WERI-Rb-1 (cell line): ENCODE data around the gene ANKRD42.
"Not testable (repeated sequence)": the region's sequence is repeated elsewhere in the genome, so short reads cannot be mapped to it uniquely, and the experiment has no call there.

ENCODE experiments used
- DNase-seq: peaks from one replicate; pipeline ENCODE4 v3.0.0-alpha.2; 2020
- H3K27ac ChIP-seq: fragments of 250-450 bp; sonication (Bioruptor Pico); 2 replicates; pipeline ENCODE4 v1.5.1; 2020; ENCODE audit warnings: mild to moderate bottlenecking, moderate library complexity
- H3K27me3 ChIP-seq: fragments of 250-450 bp; sonication (Bioruptor Pico); 2 replicates; pipeline ENCODE4 v1.5.1; 2021; ENCODE audit warnings: mild to moderate bottlenecking, low read depth, moderate library complexity; ENCODE audit not compliant: insufficient read depth, severe bottlenecking
- H3K36me3 ChIP-seq: fragments of 250-450 bp; sonication (Bioruptor Pico); 2 replicates; pipeline ENCODE4 v1.5.1; 2020; ENCODE audit warnings: mild to moderate bottlenecking, moderate library complexity
- H3K4me3 ChIP-seq: 2 replicates; pipeline ENCODE4 v1.5.1; 2011; ENCODE audit warnings: low read depth, mild to moderate bottlenecking, control low read depth, low read length
- H3K9me3 ChIP-seq: fragments of 250-450 bp; sonication (Bioruptor Pico); 2 replicates; pipeline ENCODE4 v1.5.1; 2021; ENCODE audit warnings: mild to moderate bottlenecking, moderate library complexity; ENCODE audit not compliant: severe bottlenecking
- CTCF ChIP-seq: IDR thresholded peaks from 2 replicates; pipeline ENCODE4 v1.5.1; 2011; ENCODE audit warnings: low read depth, mild to moderate bottlenecking, control low read depth, inconsistent platforms, low read length

ANKRD42 gene

GRCh38 chr11:83194281-83195142 is 1.0 kb downstream of the ANKRD42 start:
- peaks cover 26% of the 10 kb centered on the region for H3K36me3 ChIP-seq
- H3K27ac ChIP-seq, result no peak overlapping the region
- peak; percentile 33 for DNase-seq
- no peaks in the 10 kb centered on the region for H3K9me3 ChIP-seq
- TF ChIP-seq CTCF, result no peak
- H3K4me3 ChIP-seq, result peak overlapping the region; percentile 97
- no peaks in the 10 kb centered on the region for H3K27me3 ChIP-seq

- Histone ChIP-seq H3K4me3 (peak overlapping the region; percentile 97; the same call in 1 of the 2 replicates), H3K27ac (no peak overlapping the region), H3K9me3 (no peaks in the 10 kb centered on the region), H3K27me3 (no peaks in the 10 kb centered on the region), H3K36me3 (peaks cover 21% of the 10 kb centered on the region)
- no peak for DNase-seq
- no peak for TF ChIP-seq CTCF
Measured at GRCh38 chr11:83195143-83195466, 1.6 kb downstream of the ANKRD42 start.

- TF ChIP-seq CTCF, result no peak
- no peak overlapping the region for H3K4me3 ChIP-seq
- H3K27ac ChIP-seq, result no peak overlapping the region
- H3K36me3 ChIP-seq, result peaks cover 17% of the 10 kb centered on the region
- no peak for DNase-seq
- H3K27me3 ChIP-seq, result no peaks in the 10 kb centered on the region
- H3K9me3 ChIP-seq, result no peaks in the 10 kb centered on the region
Measured at GRCh38 chr11:83195649-83196048, 2.1 kb downstream of the ANKRD42 start.

GRCh38 chr11:83200035-83200434 is 6.5 kb downstream of the ANKRD42 start:
- TF ChIP-seq CTCF, result no peak
- Histone ChIP-seq H3K27me3 (no peaks in the 10 kb centered on the region), H3K27ac (no peak overlapping the region), H3K9me3 (no peaks in the 10 kb centered on the region), H3K4me3 (no peak overlapping the region), H3K36me3 (no peaks in the 10 kb centered on the region)
- DNase-seq, result no peak

- no peaks in the 10 kb centered on the region for H3K36me3 ChIP-seq
- no peak overlapping the region for H3K27ac ChIP-seq
- no peak for TF ChIP-seq CTCF
- no peak for DNase-seq
- H3K9me3 ChIP-seq, result no peaks in the 10 kb centered on the region
- H3K4me3 ChIP-seq, result no peak overlapping the region
- H3K27me3 ChIP-seq, result no peaks in the 10 kb centered on the region
Measured at GRCh38 chr11:83205608-83206185, 12.2 kb downstream of the ANKRD42 start.

GRCh38 chr11:83206221-83206620 is 12.7 kb downstream of the ANKRD42 start:
- no peaks in the 10 kb centered on the region for H3K36me3 ChIP-seq
- no peaks in the 10 kb centered on the region for H3K27me3 ChIP-seq

GRCh38 chr11:83206771-83207382 is 13.4 kb downstream of the ANKRD42 start:
- H3K27ac ChIP-seq, H3K36me3 ChIP-seq, H3K9me3 ChIP-seq, DNase-seq, H3K27me3 ChIP-seq, H3K4me3 ChIP-seq: not testable (repeated sequence)

More at GRCh38 chr11:83206221-83206620, 12.7 kb downstream of the ANKRD42 start:
- H3K9me3 ChIP-seq, result no peaks in the 10 kb centered on the region
- no peak overlapping the region for H3K27ac ChIP-seq
- H3K4me3 ChIP-seq, result no peak overlapping the region
- no peak for TF ChIP-seq CTCF
- no peak for DNase-seq
